Neutrophil (primary cell): ENCODE results near the gene RASSF8.

Experiments
- H3K27ac ChIP-seq: fragments of 200-600 bp; sonication (generic); 2 replicates; pipeline ENCODE4 v1.5.1; 2016; ENCODE audit warnings: mild to moderate bottlenecking, moderate library complexity
- H3K27me3 ChIP-seq: fragments of 200-600 bp; sonication (generic); 2 replicates; pipeline ENCODE4 v1.6.0; 2016; ENCODE audit warnings: mild to moderate bottlenecking
- H3K36me3 ChIP-seq: fragments of 200-600 bp; sonication (generic); 2 replicates; pipeline ENCODE4 v1.5.1; 2017
- H3K4me1 ChIP-seq, 2 experiments: fragments of 200-600 bp in 1 of 2; sonication (generic) in 1 of 2; 1 replicate in 1 of 2; 2 replicates in 1 of 2; pipeline versions ENCODE4 v1.5.1 to v1.6.1; 2013 to 2016; ENCODE audit warnings: low read depth in 1 of 2, low read length in 1 of 2, mild to moderate bottlenecking in 1 of 2, moderate library complexity in 1 of 2; ENCODE audit not compliant: control insufficient read depth in 1 of 2, insufficient read depth in 1 of 2
- H3K4me3 ChIP-seq, 2 experiments: fragments of 200-600 bp in 1 of 2; sonication (generic) in 1 of 2; 1 replicate in 1 of 2; 2 replicates in 1 of 2; pipeline ENCODE4 v1.5.1; 2013 to 2016; ENCODE audit warnings: low read depth in 1 of 2, low read length in 1 of 2, mild to moderate bottlenecking in 1 of 2, moderate library complexity in 1 of 2
- H3K9me3 ChIP-seq: fragments of 200-600 bp; sonication (generic); 2 replicates; pipeline ENCODE4 v1.5.1; 2016
- TF ChIP-seq, protein P1 (sequence below): fragments of 200-600 bp; sonication (generic); IDR thresholded peaks from 2 replicates; pipeline ENCODE4 v1.5.1; 2016; ENCODE audit warnings: antibody characterized with exemption

RASSF8 gene

DNA sequence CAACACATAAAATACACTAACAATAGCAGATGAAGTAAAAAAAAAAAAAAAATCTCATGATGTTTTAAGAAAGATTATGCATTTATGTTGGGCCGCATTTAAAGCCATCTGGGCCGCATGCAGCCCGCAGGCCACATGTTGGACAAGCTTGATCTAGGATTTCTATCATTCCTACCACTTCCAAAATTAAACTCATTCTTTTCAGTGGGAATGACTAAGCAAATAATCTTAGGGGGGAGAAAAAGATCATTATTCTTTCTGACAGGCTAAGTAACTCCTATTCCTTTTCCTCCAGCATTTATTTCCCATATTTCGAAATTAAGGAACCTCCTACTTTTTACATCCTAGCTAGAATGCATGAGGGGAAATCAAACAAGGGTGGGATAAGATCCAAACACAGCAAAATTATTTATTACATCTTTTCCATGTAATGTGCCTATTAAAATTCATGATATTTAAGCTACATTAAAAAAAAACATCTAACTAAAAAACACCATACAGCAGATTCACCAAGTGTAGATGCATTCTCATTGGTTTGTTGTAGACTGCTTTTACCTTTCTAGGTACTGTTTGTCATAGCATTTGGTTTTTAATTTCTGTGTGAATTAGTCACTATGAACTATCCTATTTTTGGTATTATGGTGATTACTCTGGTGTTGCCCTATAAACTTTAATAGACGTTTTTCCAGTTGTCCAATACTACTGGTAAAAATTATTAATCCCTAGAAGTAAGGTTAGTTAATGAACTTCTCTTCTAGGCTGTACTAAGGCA lies 76.1 kb downstream of the RASSF8 start:
- TF ChIP-seq, protein P1, sequence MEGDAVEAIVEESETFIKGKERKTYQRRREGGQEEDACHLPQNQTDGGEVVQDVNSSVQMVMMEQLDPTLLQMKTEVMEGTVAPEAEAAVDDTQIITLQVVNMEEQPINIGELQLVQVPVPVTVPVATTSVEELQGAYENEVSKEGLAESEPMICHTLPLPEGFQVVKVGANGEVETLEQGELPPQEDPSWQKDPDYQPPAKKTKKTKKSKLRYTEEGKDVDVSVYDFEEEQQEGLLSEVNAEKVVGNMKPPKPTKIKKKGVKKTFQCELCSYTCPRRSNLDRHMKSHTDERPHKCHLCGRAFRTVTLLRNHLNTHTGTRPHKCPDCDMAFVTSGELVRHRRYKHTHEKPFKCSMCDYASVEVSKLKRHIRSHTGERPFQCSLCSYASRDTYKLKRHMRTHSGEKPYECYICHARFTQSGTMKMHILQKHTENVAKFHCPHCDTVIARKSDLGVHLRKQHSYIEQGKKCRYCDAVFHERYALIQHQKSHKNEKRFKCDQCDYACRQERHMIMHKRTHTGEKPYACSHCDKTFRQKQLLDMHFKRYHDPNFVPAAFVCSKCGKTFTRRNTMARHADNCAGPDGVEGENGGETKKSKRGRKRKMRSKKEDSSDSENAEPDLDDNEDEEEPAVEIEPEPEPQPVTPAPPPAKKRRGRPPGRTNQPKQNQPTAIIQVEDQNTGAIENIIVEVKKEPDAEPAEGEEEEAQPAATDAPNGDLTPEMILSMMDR: no peak
- H3K36me3 ChIP-seq: no peaks in the 10 kb centered on the region
- no peak overlapping the region for H3K4me3 ChIP-seq
- no peaks in the 10 kb centered on the region for H3K27me3 ChIP-seq
- no peaks in the 10 kb centered on the region for H3K9me3 ChIP-seq
- no peak overlapping the region for H3K27ac ChIP-seq
- no peaks in the 10 kb centered on the region for H3K4me1 ChIP-seq

GRCh38 chr12:26036877-26037276 lies 78.4 kb downstream of the RASSF8 start:
- Histone ChIP-seq H3K9me3 (no peaks in the 10 kb centered on the region), H3K4me1 (no peaks in the 10 kb centered on the region), H3K4me3 (no peak overlapping the region), H3K27ac (no peak overlapping the region), H3K36me3 (no peaks in the 10 kb centered on the region), H3K27me3 (no peaks in the 10 kb centered on the region)
- TF ChIP-seq, protein P1: no peak

DNA sequence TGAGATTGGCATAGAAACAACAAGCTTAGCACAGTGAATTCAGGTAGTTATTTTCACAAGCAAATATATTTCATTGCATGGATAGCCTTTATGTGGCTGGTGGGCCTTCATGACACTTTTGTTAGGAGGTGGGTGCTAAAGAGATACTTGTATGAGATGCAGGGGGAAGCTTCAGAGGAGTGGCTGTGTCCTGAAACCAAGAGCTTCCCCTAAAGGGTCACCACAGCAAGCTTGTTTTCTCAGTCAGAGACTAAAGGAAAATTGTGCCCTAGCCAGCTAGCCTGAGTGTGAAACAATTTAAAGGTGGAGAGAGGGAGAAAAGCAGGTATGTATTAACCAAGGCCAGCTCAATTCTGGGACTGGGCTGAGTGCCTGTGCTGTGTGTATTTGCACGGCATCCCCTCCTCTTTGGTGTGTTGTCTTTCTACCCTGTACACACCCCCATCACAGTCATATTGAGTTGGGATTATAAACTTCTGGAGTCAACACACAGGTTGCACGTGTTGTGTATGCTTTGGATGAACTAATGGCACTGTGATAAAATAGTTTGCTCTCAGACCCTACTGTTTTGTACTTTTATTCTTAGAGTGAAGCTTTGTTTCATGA lies 79.2 kb downstream of the RASSF8 start:
- Histone ChIP-seq H3K4me3 (no peak overlapping the region), H3K27me3 (no peaks in the 10 kb centered on the region), H3K27ac (no peak overlapping the region), H3K9me3 (no peaks in the 10 kb centered on the region), H3K4me1 (no peaks in the 10 kb centered on the region), H3K36me3 (no peaks in the 10 kb centered on the region)
- TF ChIP-seq, protein P1: no peak

- Histone ChIP-seq H3K4me1 (no peaks in the 10 kb centered on the region), H3K4me3 (no peak overlapping the region), H3K36me3 (no peaks in the 10 kb centered on the region), H3K27me3 (no peaks in the 10 kb centered on the region), H3K27ac (no peak overlapping the region), H3K9me3 (no peaks in the 10 kb centered on the region)
- TF ChIP-seq, protein P1: no peak
Measured at GRCh38 chr12:26042645-26043044, 84.2 kb downstream of the RASSF8 start.

- no peak overlapping the region for H3K27ac ChIP-seq
- TF ChIP-seq, protein P1: no peak
Measured at GRCh38 chr12:26043135-26044006, 84.9 kb downstream of the RASSF8 start.

More at GRCh38 chr12:26043135-26044006, 84.9 kb downstream of the RASSF8 start:
- Histone ChIP-seq H3K27me3 (no peaks in the 10 kb centered on the region), H3K9me3 (no peaks in the 10 kb centered on the region), H3K36me3 (no peaks in the 10 kb centered on the region), H3K4me3 (no peak overlapping the region), H3K4me1 (no peaks in the 10 kb centered on the region)
